Measurements from ENCODE around the gene SGMS1.

GRCh38 chr10:50469288-50469687 is 154.5 kb downstream of the SGMS1 start:
- no peak for TF ChIP-seq CTCF (IDR thresholded peaks at IDR 0.05)
- TF ChIP-seq POLR2A (IDR thresholded peaks at IDR 0.05) = no peak
- no peak for TF ChIP-seq EP300 (IDR thresholded peaks at IDR 0.05)
